Measurements from ENCODE around the gene ADAMTS17. TPM values are rescaled to one million over a fixed set of nuclear protein-coding genes. Genes with fewer than 3 reads are reported as not detected.

ADAMTS17 gene
- total RNA-seq, result 24.5 TPM

GRCh38 chr15:100341750-100342560 is at the start of gene ADAMTS17:
Gene ADAMTS17 (minus strand): TSS chr15:100341975. CDS start chr15:100341899, 76 bp downstream.

Other genes with a start within 250 kb of the ADAMTS17 start
- gene CERS3, start 187.0 kb upstream of the ADAMTS17 start, total RNA-seq, result 0.71 TPM

Measured in camera-type eye (tissue), 1 donor.